GM18867 (cell line): Measurements from ENCODE around the gene CTRB2.

Experiments
- ATAC-seq: cut with Tn5 transposase; IDR thresholded peaks from one replicate; pipeline ENCODE4 v1.9.1; 2021; ENCODE audit warnings: mild to moderate bottlenecking, moderate library complexity; ENCODE audit not compliant: unreplicated experiment

The CTRB2 gene

DNA sequence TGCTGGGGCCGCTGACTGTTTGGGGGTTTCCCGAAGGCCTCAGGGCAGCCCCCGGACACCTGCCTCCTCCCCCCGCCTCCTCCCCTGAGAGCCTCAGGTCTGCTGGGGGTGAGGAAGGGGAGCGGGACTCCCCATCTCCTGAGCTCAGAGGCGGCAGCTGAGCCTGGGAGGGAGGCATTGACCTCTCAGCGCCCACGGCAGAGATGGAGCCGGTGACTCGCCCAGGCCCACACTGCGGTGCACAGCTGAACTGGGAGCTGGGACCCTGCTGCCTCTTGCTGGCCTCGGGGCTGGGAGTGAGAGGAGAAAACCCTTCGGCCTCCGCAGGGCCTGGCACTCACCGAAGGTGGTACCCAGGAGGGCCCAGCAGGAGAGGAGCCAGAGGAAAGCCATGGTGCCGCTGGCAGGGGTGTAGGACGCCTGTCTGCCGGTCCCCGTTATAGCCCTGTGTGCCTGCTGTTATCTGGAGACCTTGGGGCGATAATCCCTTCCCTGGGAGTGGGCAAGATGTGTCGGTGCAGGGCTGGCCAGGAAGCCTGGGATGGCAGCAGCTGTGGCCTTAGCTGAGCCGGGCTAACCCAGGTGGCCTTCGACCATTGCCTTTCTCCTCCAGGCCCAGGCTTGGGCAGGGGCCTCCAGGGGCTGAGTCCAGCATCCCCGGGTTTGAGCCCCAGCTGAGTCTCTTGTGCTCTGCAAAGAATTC, at the start of gene CTRB2:
TSS of gene CTRB2 (minus strand) at position 413 of the 703 bp plus-strand sequence. CDS start at position 393, 20 bp downstream.
- no peak for ATAC-seq

DNA sequence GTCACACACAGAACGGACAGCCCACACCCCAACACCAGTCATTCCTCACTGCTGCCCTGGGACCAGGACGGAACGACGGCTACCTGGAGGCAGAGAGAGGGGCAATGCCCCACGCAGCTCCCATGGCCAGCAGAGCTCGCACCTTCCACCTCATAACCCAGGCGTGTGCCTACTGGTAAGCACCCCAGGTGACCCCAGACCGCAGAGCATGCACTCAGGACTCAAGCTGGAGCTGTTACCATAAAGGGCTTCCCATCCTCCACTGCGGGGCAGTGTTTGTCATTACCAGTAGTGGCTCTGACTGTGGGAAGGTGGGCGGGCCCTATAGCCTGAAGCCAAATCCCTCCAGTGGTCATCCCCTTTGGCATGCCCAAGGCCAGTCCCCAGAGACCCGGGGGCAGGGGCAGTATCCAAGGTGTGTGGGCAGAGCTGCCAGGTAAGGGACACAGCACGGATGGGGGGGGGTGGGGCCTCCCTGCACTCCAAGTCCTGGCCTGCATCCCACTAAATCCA, 49.2 kb upstream of the CTRB2 start:
- ATAC-seq = no peak

DNA sequence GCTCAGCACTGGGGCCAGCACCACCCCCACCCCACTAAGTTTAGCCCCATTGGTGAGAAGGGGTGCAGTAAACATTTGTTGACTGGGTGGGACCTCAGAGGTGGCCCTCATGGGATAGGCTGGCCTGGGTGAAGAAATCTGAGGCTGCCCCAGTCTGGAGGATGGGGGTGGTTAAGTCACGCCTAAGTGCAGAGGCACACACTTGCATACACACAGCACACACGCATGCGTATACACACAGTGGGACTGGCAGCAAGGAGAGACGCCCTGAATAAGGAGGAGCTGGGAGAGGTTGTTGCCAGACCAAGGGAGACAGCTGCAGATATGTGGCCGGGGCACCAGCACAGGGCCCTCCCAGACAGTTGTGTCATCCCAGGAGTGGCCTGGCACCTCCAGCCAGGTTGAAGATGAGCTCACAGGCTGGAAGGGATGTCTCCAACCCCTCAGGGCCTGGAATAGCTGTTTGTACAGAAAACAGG, 47.4 kb upstream of the CTRB2 start:
- no peak for ATAC-seq

DNA sequence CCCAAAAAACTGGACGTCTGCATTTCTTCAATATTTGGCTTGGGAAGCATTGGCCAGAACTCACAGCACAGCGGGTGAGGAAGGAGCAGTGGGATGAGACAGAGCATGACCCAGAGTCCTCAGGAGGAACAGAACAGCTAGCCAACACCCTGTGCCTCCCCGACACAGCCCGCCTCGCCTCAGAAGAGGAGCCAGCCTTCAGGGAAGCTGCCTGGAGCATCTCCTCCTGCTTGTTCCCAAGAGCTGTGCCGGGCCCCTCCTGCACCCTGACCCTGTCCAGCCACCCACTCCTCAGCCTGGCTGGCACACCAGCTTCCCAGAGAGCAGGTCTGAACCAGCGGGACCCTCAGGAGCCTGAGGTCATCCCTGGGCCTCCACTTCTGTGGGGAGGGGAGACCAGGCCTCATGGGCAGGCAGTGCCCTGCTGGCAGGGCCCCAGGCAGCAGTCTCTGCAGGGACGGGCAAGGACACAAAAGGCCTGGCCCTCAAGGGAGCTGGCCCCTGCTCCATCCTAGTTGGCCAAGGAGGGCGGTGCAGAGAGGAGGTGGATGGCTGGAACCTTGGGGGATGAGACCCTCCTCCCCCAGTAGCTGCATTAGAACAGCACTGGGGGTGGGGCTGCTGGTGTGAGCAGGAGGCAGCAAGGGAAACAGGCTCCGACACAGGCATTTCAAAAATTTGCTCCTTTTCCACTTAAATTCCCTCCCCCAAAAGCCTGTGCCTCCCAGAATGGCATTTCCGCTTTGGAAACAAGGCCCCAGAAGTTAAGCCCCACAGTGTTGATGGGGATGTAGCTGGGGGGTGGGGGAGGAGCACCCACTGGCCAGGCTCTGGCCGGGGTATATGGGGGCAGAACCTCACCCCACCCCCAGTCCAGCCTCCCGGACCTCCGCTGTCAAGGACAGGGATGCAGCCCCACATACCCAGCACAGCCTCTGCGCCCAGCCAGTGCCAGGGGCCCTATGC, 46.3 kb upstream of the CTRB2 start:
- ATAC-seq = no peak

DNA sequence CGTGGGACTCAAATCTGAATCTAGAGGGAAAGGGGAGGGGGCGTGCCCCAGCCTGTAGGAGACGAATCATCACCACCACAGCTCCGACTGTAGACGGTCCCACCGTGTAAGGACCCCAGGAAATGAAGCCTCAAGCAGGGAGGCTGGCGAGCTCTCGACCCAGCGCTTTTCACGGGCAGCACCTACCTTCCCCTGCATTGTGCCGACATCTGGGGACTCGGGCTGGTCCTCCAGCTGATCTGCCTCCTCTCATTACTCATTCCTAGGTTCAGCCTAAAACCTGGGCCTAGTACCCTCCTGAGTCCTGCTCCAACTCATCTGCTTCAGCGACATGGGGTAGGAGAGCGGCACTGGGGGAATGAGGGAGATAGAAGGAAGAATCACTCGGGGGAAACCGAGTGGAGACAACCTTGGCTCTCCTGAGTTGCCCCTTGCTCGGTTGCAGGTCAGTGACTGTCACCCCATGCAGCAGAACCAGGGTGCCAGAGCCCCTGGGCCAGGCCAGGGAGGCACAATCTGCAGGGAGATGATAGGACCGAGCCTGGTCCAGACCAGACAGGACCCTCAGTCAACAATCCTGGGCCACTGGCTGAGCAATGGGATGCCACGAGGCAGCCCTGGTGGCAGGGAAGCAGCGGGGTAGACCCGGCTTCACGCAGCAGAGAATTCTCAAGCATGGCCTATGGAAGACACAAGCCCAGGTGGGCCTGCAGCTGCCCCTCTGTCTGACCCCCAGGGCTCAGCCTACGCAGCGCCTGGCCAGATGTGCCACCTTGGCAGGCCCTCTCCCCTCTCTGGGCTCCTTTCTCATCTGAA, 45.3 kb upstream of the CTRB2 start:
- no peak for ATAC-seq

DNA sequence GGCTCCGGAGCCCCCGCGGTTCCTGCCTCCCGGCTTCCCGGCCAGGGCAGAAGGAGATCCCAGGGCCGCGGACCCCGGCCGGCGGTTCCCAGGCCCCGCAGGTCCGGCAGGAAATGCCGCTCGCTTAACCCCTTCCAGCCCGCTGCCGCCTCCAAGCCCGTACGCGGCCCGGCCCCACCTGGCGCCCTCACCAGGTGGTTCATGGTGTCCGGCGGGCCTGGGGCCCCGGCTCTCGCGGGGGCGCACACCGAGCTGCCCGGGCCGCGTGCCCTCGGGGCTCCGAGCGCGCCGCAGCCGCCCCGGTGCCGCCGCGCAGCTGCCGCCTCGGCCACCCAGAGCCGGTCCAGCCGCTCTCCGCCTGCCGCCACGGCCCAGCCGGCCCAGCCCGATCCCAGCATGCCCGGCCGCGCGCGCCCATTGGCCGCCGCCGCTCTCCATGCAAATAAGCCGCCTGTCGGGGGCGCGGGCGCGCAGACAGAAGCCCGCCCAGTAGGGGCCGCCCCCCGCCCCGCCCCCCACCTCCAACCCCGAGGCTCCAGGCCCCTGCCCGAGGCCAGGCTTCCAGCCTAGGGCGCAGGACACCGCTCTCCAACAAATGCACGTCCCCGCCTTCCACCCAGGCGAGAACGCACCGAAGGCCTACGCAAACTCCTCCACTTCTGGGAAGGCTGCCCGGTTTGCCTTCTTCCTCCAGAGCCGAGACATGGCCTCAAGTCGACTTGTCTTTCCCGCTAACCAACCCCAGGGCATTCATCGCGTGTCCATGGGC, 44.5 kb upstream of the CTRB2 start, which contains the start of gene BCAR1:
TSS of gene BCAR1 (minus strand) at position 345 of the 769 bp plus-strand sequence. CDS start at position 203, 142 bp downstream.
- ATAC-seq = peak; percentile 62

DNA sequence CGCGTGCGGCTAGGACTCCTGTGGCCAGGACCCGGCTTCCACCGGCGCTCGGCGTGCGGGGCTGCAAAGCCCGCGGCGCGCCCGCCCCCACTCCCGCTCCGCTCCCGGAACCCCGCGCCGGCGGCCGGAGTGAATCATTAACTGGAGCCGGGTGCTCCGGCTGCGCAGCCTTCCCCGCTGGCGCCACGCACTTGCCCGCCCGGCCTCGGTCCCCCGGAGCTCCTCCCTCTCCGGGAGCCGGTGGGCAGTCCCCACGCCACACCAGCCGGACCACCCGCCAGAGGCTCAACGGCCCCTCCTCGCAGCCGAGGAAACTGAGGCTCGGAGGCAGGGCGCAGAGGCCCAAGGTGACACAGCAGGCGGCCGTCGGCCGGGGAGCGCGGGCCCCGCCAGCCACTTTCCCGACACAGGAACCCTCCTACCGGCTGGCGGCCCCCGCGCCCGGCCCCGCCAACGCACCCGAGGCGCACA, 43.9 kb upstream of the CTRB2 start:
- peak; percentile 25 for ATAC-seq

DNA sequence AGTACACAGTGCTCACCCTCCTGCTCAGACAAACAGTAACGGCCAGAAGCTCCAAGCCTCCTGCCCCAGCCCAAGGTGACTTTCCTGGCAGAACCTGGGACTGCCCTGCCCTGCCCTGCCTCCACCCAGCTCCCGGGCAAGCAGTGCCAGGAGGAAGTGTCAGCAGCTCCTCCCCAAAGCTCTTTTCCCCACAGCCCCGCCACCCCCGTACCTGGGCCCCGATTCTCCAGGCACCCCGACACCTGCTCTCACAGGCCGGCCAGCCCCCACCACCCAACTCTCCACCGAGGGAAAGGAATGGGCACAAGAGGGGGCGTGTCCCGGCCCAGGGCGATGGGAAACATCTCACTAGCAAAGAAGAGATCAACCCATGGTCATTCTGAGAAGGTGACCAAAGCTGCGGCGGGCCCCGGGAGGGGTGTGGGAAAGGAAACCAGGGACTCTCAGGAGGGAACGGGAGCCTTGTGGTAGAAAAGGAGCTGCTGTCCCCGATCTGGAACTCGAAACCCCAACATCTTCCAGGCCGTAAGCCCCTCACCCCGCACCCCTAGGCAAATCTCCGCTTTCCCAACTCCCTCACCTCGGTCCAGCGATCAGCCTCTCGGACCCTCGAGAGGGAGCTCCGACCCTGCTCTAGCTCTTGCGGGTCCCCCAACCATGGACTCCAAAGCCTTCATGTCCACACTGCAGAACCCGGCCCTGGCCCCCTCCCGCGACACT, 43.3 kb upstream of the CTRB2 start:
- no peak for ATAC-seq

DNA sequence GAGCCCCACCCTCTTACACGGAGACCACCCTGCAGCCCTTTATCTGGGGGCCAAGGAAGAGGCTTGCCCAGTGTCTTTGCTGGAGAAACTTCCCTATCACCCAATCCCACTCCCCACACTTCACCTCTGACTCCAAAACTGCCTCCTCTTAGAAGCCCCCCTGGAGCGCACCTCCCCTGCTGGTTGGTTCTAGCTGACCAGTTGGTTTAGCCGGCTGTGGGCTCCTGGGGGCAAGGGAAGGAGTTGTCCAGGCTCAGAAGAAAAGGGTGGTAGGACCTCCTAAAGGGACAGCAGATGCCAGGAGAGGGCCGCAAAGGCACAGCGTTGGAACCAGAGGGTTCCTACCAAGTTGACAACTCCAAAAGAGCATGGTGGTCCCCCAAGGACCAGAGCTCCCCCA, 42.5 kb upstream of the CTRB2 start:
- ATAC-seq = no peak

DNA sequence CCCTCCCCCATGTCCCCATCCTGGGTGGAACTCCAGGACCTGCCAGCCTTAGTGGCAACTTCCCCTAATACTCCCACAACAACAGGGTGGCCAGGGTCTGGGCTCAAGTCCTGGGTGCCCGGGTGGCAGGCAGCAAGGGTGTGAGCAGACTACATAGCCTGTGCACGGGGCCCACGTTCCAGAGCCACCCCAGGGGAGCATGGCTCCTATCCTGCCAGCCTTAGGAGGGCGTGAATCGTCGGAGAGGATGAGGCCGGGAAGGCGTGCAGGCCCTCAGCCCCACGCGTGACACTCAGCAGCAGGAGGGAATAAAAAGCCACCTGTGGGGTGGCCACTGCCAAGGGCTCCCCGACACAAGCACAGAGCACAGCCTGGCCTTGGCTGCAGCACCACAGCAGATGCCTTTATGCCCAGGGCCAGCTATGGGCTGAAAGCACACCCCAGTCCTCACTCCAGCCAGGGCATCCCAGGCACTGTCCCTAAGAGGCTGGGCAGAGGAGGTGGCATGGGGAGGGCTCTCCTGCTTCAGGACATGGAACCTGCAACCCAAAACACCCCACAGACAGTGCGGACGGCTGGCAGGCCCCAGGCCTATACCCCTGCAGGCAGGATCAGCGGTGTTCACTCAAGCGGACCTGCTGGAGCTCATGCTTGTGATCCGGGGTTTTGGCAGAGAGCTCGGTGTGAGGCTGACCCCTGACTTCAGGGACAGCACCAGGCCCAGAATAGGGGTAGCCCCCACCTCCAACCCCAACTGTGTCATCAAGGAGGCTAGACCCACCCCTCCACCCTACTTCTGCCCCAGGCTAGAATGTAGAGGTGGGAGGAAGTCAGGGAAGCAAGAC, 41.8 kb upstream of the CTRB2 start:
- ATAC-seq = no peak

DNA sequence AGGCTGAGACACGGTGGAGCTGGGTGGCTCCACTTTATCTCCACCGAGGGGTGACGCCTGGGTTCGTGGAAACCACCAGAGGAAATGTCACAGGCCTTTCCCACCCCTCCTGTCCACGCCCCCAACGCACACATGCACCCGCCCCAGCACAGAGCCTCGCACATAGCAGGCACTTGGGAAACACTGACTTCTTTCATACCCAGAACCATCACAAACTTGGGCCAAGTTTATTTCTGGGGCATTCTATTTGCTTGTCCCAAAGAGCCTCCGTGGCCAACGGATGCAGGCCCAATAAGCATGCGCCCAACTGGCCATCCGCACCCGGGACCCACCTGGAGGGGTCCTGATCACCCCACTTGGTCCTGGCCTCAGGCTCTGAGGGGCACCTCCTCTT, 41.2 kb upstream of the CTRB2 start:
- no peak for ATAC-seq

DNA sequence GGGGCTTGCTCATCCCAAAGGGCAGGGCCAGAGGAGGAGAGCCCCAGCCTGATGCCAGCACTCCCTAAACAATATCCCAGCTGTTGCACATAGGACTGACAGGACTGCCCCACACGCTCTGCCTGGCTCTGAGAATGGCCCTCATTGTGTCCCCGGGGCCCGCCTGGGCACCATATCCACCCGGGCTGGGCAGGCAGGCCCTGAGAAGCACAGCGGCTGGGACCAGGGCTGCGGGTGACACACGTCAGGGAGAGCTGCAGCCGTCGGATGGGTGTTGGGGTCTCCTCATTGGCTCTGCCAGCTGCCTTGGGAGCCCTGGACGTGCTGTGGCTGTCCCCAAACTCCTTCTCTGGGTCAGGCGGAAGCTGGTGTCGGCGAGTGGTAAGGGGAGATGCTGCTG, 40.3 kb upstream of the CTRB2 start:
- ATAC-seq = no peak

DNA sequence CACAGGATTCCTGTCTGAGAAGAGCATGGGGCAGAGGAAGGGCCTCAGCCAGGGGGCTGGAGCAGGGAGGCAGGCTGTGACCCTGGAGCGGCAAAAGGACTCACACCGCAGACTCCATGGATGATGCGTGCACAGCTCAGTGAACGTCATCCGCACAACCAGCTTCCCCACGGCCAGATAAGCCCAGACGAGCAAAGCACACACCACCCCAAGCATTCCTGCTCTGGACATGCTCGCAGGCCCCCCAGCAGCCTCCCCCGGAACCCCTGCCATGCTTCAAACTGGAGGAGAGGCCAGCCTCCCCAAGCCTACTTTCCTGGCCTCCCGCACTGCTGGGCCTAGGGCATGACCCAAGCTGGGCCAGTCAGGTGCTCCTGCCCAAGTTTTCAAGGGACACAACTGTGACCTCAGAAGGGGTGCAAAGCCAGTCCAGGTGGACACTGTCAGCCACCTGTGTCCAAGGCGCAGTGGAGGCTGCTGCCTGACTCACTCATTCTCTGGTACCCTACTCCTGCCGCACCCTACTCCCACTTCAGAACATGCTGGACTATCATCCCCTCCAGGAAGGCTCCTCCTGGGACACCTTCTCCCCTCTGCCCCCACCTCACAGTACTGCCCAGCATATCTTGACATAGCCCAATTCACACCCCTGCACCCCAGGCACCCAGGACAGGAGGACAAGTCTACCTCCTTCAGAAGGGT, 39.7 kb upstream of the CTRB2 start:
- no peak for ATAC-seq

DNA sequence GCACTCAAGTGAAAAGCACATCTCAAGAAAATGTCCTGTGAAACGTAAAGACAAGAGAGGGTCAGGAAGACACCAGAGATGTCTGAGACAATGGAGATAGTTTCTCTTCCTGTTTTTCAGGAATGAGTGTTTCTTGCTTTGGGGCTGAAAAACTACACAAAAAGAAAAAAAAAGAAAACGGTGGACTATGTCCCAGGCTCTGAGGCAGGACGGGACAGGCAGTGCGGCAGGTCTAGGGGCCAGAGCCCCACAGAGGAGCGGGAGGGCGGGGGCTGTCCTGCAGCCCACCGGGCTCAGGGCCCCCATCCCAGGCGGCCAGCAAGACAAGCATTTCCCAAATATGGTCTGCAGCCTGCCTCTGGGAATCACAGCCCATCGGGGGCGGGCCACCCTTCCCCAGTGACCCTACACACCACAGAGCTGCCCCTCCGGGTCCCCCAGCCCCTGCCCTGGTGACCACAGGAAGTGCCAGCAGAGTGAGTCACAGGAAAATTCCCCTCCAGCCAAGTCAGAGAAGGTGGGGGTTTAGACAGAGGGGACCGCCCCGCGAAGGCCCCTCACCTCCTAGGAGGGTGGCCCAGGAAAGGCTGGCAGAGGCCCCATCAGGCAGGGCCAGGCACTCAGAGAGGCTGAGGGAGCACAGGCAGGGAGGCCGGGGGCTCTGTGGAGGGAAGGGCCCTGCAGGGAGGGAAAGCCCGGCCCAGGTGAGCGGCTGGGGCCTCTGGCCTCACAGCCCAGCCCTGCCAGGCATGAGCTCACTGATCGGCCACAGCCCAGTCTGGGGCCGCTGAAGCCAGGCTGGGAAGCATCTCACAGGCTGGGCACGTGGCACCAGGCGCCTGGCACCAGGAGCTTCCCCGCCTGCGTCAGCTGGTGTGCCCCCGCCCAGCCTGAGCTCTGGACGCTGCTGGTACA, 38.1 kb upstream of the CTRB2 start:
- no peak for ATAC-seq

DNA sequence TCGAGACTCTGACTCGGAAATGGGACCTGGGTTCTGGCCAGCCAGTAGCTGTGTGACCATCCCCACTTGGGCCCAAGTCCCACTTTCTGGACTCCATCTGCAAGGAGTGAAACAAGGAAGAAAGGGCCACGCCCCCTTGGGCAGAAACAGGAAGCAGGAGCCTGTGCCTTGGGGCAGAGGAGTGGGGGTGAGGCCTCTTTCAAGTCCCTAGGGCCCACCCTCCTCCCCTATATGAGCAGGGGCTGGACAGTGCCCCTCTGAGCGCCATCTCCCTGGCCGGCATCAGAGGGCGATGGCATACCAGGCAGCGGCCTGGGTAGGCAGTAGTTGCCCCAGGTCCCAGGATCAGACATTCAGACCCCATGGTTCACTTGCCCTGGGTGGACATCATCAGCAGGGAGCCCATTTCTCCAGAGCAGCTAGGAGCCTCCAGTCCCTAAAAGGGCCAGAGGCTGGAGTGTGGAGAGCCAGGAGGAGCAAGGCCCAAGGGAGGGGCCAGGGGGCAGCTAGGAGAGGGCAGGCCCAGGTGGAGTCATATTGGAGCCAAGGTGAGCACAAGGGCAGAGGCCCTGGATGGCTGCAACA, 37.4 kb upstream of the CTRB2 start:
- ATAC-seq = no peak

DNA sequence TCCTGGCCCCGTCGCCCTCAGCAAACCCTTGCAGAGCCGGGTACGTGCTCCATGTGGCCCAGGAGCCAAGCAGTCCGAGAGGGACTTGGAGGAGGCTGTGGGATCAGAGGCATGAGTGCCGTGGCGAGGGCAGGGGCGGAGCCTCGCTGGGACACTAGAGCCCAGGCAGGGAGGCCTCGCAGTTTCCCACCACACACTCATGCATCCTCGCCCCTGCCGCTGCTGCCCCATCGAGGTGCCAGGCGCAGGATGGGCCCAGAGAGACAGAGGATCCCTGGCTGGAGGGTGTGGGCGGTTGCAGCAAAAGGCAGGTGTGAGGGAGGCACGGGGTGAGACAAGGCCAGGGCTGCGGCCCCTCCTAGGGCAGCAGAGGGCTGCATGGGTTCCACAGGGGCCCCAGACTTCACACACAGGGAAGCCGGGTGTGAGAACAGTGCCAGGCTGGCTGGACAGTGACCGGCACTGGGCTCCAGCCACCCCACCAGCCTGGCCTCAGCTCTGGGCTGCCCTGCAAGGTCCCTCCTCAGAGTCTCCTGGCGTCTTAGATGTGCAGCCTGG, 36.8 kb upstream of the CTRB2 start:
- no peak for ATAC-seq
